Uterus (tissue), 4 donors: ENCODE data around the gene PLCG2. TPM values are rescaled to one million over a fixed set of nuclear protein-coding genes. Genes with fewer than 3 reads are reported as not detected.

Experiments
- DNase-seq, 2 donors: peaks; one replicate each; pipeline ENCODE4 v3.0.0-alpha.2; 2019 to 2020
- H3K27ac ChIP-seq, 2 donors: fragments of 200-600 bp; sonication (generic); 1 replicate in 1 of 2; 2 replicates in 1 of 2; pipeline ENCODE4 v1.5.1; 2016 to 2018
- H3K27me3 ChIP-seq, 2 donors: fragments of 200-600 bp; sonication (generic); one replicate each; pipeline ENCODE4 v1.5.1; 2018 to 2019; ENCODE audit warnings: control low read depth in 1 of 2
- H3K36me3 ChIP-seq, 2 donors: fragments of 200-600 bp; sonication (generic); one replicate each; pipeline ENCODE4 v1.5.1; 2019; ENCODE audit warnings: control low read depth in 1 of 2
- H3K4me1 ChIP-seq, 2 donors: fragments of 200-600 bp; sonication (generic); one replicate each; pipeline ENCODE4 v1.5.1; 2018 to 2019; ENCODE audit warnings: control low read depth in 1 of 2
- H3K4me3 ChIP-seq, 2 donors: fragments of 200-600 bp; sonication (generic); 1 replicate in 1 of 2; 2 replicates in 1 of 2; pipeline ENCODE4 v1.5.1; 2018 to 2019; ENCODE audit warnings: mild to moderate bottlenecking in 1 of 2
- H3K9me3 ChIP-seq, 2 donors: fragments of 200-600 bp; sonication (generic); one replicate each; pipeline ENCODE4 v1.5.1; 2019; ENCODE audit warnings: control low read depth in 1 of 2
- POLR2A ChIP-seq, 2 donors: fragments of 450-650 bp; IDR thresholded peaks; one replicate each; pipeline ENCODE4 v1.6.1; 2016; ENCODE audit warnings: antibody characterized with exemption in 2 of 2, mild to moderate bottlenecking in 1 of 2, moderate library complexity in 1 of 2
- intact Hi-C: fragments of 100-400 bp; cut with DNase I; formaldehyde crosslinking; loops from one replicate; pipeline ENCODE4 v1.15.1; 2023; ENCODE audit warnings: low total_unique reads
- total RNA-seq, 4 donors: library from RNA; depleted of rRNA in 3 of 4; stranded (reverse); fragments of >200 nt in 3 of 4; gene quantifications; one replicate each; pipeline versions ENCODE4 v1.1.0 to v1.2.4, GENCODE V29; 2014 to 2023
- TF ChIP-seq, protein P1 (sequence below), 4 experiments: fragments of 200-600 bp in 2 of 4; fragments of 450-650 bp in 2 of 4; sonication (generic) in 2 of 4; IDR thresholded peaks; one replicate each; pipeline ENCODE4 v1.5.1; 2016 to 2019; ENCODE audit warnings: antibody characterized with exemption in 4 of 4, mild to moderate bottlenecking in 2 of 4, moderate library complexity in 1 of 4
- donor health status: DM: yes; HTN: yes; CAD: no.

Gene PLCG2
- total RNA-seq, 4 donors from 2014 or later: 11.2 to 39.4 (median 18.8) TPM

DNA sequence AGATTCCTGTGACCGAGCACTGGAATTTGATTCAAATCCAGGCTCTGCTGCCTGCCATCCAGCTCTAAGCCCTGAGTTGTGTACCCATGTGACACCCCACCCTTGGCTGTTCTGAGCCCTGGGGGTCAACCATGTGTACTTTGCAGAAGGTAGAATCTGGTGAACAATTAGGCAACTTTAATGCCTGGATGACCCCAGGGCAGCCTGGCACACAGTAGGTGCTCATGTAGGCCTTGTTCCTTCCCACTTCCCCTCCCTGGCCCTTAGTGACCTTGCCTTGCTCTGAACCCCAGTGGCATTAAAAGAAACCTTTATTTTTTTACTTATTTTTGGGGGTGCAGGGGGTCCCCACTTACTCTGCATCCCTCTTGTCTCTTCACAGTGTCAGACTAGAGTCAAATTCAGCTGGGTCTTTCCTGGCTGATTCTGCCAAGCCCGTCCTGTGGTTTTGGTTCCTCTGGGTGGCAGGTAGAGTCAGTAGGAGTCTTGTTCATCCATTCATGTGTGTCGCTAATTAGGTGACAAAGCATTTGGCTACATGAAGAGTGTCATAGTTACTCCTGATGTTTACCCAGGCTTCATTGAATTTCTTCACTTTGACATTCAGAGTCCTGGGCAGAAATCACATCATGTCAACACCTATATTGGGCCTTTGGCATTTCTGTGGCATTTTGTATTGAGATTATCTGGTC, 89.1 kb downstream of the PLCG2 start:
- DNase-seq: no peak
- no peak overlapping the region for H3K4me3 ChIP-seq
- no peaks in the 10 kb centered on the region for H3K4me1 ChIP-seq
- no peaks in the 10 kb centered on the region for H3K27me3 ChIP-seq
- intact Hi-C loops: no loop called here
- H3K9me3 ChIP-seq: no peaks in the 10 kb centered on the region
- no peaks in the 10 kb centered on the region for H3K36me3 ChIP-seq
- no peak for TF ChIP-seq POLR2A (IDR thresholded peaks at IDR 0.05)
- TF ChIP-seq, protein P1, sequence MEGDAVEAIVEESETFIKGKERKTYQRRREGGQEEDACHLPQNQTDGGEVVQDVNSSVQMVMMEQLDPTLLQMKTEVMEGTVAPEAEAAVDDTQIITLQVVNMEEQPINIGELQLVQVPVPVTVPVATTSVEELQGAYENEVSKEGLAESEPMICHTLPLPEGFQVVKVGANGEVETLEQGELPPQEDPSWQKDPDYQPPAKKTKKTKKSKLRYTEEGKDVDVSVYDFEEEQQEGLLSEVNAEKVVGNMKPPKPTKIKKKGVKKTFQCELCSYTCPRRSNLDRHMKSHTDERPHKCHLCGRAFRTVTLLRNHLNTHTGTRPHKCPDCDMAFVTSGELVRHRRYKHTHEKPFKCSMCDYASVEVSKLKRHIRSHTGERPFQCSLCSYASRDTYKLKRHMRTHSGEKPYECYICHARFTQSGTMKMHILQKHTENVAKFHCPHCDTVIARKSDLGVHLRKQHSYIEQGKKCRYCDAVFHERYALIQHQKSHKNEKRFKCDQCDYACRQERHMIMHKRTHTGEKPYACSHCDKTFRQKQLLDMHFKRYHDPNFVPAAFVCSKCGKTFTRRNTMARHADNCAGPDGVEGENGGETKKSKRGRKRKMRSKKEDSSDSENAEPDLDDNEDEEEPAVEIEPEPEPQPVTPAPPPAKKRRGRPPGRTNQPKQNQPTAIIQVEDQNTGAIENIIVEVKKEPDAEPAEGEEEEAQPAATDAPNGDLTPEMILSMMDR (IDR thresholded peaks at IDR 0.05): no peak
- peak overlapping the region in 1 of 2 donors; percentile 59 for H3K27ac ChIP-seq

DNA sequence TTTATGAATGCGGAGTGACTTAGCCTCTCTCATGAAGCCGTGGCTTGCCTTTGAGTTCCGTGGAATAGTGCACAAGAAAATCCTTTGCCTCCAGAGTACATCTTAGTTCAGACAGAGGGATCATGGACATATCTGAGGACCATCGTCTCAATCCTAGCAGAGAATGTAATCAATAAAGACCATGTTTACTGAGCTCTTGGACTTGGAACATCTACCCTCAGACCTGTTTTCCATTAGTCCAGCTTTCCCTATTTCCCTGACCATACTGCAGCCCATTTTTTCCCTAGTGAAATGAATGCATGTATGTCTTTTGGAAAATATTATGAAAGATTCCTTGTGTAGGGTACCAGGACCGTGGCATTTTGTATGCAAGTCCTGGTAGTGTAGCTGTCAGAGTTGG, 90.2 kb downstream of the PLCG2 start:
- H3K36me3 ChIP-seq: no peaks in the 10 kb centered on the region
- H3K4me3 ChIP-seq: no peak overlapping the region
- no peaks in the 10 kb centered on the region for H3K9me3 ChIP-seq
- intact Hi-C loops: no loop called here
- H3K4me1 ChIP-seq: no peaks in the 10 kb centered on the region
- no peaks in the 10 kb centered on the region for H3K27me3 ChIP-seq
- no peak overlapping the region for H3K27ac ChIP-seq
- no peak for TF ChIP-seq POLR2A (IDR thresholded peaks at IDR 0.05)
- no peak for DNase-seq

DNA sequence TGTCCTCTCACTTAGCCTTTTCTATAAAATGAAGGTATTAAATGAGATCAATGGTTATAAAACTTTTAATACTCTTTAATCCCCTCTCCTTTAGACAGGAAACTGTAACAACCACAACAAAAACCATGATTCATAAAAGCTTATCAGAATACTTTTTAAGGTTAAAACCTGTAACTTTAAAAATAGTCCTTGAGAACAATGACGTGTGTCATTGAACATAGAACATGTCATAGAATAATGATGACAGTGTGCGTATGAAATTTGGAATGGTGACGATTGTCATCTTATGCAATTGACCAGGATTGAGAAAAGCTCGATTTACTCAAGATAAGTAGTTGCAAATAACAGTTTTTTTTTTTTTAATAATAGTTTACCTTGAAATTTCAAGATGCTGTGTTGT, 94.1 kb downstream of the PLCG2 start:
- intact Hi-C loops: no loop called here
- no peak overlapping the region for H3K4me3 ChIP-seq

DNA sequence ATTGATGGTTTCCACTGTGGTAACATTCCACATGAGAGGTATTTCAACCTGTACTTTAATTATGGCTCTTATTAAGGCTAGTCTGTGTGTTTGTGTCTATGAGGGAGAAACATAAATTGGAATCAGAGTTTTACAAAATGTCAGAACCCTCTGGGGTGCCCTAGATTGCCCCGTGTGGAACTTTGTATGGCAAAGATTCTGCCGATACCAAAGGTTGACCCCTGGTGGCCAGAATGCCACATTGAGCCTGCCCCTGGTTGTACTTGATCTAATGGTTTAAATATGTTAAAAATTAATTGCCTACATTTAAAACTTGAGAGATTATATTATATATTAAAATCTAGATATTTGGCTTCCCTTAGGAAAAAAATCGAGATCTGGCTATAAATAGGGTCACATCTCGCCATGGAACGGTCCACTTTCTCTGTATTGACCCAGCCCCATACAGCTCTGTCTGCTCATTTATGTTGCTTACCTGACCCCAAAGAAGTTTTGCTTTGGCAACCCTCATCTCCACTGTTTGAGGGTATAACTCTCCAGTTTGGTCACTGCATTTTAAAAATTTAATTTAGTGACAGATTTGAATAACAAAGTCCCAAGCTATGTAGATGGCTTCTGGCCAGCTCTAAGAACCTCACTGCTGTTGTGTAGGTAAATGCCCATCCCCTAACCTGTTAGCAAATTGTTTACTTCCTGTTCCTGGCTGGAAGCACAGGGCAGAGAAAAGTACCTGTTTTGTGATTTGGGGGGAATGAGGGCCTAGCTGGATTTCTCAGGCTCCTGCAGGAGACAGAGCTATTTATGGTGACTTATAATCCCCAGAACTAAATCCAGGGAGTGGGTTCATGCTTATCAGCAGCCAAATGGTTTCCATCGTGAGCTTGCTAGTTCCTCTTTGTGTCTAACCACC, 95.0 kb downstream of the PLCG2 start:
- no peaks in the 10 kb centered on the region for H3K27me3 ChIP-seq
- TF ChIP-seq POLR2A (IDR thresholded peaks at IDR 0.05): no peak
- TF ChIP-seq, protein P1 (IDR thresholded peaks at IDR 0.05): peak; percentile 52 to 75 (median 62)
- H3K4me1 ChIP-seq: no peaks in the 10 kb centered on the region
- peak; percentile 28 to 52 for DNase-seq
- no peaks in the 10 kb centered on the region for H3K9me3 ChIP-seq
- H3K27ac ChIP-seq: peak overlapping the region; percentile 0 to 8
- intact Hi-C loops: no loop called here
- no peak overlapping the region for H3K4me3 ChIP-seq
- H3K36me3 ChIP-seq: no peaks in the 10 kb centered on the region

More for the DNA sequence above, 94.1 kb downstream of the PLCG2 start:
- H3K9me3 ChIP-seq: no peaks in the 10 kb centered on the region
- no peaks in the 10 kb centered on the region for H3K36me3 ChIP-seq
- no peaks in the 10 kb centered on the region for H3K4me1 ChIP-seq
- peak overlapping the region in 1 of 2 donors; percentile 0 for H3K27ac ChIP-seq
- H3K27me3 ChIP-seq: no peaks in the 10 kb centered on the region
- no peak for DNase-seq
- TF ChIP-seq, protein P1 (IDR thresholded peaks at IDR 0.05): no peak
- no peak for TF ChIP-seq POLR2A (IDR thresholded peaks at IDR 0.05)

- no peak for TF ChIP-seq POLR2A (IDR thresholded peaks at IDR 0.05)
- TF ChIP-seq, protein P1 (IDR thresholded peaks at IDR 0.05): no peak
These were observed 96.4 kb downstream of the PLCG2 start for GRCh38 chr16:81875461-81875860.

More at GRCh38 chr16:81875461-81875860, 96.4 kb downstream of the PLCG2 start:
- intact Hi-C loops: no loop called here
- Histone ChIP-seq H3K9me3 (no peaks in the 10 kb centered on the region), H3K27me3 (no peaks in the 10 kb centered on the region), H3K36me3 (no peaks in the 10 kb centered on the region), H3K4me3 (no peak overlapping the region), H3K27ac (no peak overlapping the region), H3K4me1 (no peaks in the 10 kb centered on the region)
- DNase-seq: no peak
